HG02763 (cell line): ENCODE results near the gene CDC14A.

Experiments
- ATAC-seq: cut with Tn5 transposase; IDR thresholded peaks from one replicate; pipeline ENCODE4 v1.9.1; 2021; ENCODE audit warnings: mild to moderate bottlenecking, moderate library complexity; ENCODE audit not compliant: unreplicated experiment

Gene CDC14A

DNA sequence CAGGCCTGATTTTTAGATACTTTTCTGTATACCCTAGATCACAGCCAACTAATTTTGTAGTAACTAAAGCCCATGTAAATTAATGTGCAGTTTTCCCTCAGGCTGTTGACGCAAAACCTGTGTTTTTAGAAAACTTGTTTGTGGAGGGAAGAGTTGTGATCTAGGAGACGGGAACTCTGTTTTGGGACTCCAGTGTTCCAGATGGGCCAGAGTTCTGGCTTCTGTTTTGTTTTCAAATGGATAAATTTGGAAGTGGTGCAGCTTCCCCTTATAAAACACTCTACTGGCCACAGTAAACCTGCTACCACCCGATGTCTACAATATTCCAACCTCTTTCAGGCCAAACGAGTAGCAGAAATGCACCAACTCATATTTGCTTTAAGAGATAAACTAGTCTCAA lies 172.0 kb downstream of the CDC14A start:
- no peak for ATAC-seq

DNA sequence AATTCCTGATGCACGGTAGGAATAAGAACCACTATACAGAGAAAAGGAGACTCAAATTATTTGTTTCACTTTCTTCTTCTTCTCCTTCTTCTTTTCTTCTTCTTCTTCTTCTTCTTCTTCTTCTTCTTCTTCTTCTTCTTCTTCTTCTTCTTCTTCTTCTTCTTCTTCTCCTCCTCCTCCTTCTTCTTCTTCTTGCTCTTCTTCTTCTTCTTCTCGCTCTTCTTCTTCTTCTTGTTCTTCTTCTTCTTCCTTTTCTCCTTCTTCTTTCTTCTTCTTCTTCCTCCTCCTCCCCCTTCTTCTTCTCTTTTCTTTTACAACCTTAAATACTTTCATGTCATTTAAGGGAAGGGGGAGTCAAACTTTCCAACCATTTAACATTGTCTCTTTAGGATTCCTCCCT lies 174.6 kb downstream of the CDC14A start:
- ATAC-seq = no peak

DNA sequence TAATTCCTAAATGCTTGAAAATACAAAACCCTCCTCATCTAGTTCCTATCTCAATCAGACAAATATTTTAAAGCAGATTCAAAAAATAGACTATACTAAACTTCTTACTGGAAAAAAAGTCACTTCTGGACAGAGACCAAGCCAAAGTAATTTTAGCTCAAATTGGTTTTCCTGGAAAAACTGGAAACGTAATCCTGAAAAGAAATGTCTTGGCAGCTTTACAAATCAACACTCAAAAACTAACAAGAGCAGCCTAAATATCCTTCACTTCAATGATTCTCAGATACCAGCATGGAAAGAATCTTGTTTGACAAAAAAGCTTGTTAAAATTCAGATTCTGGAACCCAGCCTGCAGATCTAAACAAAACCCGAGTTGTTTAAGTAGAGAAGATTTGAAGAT lies 176.6 kb downstream of the CDC14A start:
- ATAC-seq = no peak

DNA sequence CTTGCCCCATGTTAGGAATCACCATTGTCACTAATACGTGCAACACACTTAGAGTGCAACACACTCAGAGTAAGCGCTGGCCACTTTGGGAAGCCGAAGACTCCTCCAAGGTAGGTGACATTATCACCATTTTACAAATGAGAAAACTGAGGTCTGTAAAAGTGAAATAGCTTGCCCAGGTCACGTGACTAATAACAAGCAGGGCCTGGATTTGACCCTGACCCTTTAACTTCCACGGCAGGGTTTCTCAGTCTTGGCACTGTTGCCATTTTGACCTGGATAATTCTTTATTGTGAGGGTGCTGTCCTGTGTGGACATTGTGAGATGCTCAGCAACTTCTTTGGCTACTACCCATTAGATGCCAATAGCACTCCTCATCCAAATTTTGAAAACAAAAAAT lies 177.8 kb downstream of the CDC14A start:
- no peak for ATAC-seq

DNA sequence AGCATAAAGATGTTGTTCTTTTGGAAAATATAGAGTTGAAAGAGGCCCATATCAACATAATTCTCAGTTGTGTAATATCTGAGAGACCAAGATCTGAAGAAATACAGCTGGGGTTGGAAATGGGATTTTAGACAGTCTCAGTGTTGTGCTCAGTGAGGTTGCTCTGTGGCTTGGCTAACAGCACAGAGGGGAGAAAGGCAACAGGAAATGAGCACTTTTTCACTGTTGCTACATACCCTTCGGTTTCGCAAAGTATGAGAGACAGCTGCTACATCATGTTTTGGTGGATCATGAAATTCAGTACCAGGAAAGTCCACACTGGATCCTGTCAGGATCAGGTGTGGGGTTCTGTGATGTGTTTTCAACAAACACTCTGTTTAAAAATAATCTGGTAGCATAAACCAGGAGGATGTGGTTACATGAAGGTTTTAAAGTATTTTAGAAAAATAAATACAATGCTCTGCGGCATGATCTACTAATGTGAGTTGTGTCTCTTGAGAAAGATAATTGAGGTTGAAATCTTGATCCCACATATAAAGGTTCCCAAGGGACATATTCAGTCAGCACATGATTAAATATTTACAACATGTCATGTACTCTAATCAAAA lies 178.7 kb downstream of the CDC14A start:
- ATAC-seq = peak; percentile 90

DNA sequence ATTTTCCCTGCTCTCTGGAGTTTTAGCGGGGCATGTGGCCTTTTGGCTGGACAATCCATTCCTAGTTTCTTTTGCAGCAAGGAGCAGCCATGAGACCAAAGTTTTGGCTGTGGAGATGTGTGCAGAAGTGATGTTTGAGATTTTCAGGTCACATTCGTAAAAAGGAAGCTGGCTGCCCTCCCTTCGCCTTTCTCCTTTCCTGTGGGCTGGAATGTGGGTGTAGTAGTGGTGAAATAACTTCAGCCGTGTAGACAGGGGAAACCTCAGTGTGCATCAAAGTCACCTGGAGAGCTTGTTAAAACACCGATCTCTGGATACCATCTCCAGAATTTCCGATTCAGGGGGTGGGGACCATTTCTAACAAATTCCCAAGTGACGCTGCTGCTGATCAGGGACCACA lies 180.3 kb downstream of the CDC14A start:
- no peak for ATAC-seq

DNA sequence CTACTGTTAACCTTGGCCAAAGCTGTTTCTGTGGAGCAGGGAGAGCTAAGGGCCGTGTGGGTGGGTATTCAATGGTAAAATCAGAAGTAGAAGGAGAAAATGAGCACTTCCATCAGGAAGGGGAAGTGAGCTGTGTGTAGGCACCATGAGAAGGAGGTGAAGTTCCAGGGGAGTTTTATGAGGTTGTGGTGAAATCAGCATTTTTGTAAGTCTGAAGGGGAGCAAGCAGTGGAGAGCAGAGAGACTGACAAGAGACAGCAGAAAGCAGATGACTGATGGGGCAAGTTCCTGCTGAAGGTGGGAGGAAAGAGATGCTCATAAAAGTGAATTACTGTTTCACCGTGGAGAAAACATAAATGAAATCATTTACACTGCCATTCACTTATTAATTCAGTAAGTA lies 183.0 kb downstream of the CDC14A start:
- no peak for ATAC-seq

DNA sequence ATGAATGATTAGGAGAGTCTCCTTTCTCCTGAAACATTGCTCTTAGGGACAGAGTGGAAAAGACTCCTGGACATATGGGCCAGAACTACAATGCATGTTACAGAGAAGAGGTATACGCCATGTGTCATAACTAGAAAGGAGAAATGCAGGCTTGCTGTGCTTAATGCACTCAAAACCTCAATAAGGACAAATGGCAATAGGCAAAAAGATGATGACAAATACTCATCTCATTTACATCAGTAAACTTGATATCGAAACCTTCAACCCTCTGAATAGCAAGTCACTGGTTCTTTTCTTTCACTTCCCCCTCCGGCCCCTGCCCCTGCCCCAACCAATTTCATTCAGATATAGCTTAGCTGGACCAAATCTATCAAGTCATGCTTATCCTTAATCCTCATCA lies 183.7 kb downstream of the CDC14A start:
- peak; percentile 83 for ATAC-seq

DNA sequence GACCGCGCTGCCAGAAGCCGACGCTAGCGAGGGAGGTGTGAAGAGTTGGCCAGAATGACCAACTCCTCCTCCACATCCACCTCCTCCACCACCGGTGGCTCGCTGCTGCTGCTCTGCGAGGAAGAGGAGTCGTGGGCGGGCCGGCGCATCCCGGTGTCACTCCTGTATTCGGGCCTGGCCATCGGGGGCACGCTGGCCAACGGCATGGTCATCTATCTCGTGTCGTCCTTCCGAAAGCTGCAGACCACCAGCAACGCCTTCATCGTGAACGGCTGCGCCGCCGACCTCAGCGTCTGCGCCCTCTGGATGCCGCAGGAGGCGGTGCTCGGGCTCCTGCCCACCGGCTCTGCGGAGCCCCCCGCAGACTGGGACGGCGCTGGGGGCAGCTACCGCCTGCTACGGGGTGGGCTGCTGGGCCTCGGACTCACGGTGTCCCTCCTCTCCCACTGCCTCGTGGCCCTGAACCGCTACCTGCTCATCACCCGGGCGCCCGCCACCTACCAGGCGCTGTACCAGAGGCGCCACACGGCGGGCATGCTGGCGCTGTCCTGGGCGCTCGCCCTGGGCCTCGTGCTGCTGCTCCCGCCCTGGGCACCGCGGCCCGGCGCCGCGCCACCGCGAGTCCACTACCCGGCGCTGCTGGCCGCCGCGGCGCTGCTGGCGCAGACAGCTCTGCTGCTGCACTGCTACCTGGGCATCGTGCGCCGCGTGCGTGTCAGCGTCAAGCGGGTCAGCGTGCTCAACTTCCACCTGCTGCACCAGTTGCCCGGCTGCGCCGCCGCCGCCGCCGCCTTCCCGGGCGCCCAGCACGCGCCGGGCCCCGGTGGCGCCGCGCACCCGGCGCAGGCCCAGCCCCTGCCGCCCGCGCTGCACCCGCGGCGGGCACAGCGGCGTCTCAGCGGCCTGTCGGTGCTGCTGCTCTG lies 186.9 kb downstream of the CDC14A start:
- ATAC-seq = no peak

DNA sequence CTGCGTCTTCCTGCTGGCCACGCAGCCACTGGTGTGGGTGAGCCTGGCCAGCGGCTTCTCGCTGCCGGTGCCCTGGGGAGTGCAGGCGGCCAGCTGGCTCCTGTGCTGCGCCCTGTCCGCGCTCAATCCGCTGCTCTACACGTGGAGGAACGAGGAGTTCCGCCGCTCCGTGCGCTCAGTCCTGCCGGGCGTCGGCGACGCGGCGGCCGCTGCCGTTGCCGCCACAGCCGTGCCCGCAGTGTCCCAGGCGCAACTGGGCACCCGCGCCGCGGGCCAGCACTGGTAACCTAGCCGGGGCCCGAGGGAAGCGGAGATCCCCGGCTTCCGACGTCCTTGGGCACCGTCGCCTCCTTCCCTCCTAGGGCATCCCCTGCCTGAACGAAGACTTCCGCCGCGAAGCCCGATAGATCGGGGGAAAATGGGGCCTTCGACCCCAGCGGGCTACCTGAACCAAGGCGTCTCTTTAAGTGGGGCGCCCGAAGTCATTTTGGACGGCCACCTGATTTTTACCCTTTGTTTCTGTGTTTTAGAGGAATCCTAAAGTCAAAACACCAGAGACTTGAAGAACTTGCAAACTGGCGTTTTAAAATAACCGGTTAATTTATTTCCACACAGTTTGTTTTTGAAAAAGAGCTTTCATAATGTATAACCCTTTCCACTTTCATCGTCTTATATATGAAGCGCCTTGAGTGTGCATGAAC lies 187.7 kb downstream of the CDC14A start:
- ATAC-seq = no peak

DNA sequence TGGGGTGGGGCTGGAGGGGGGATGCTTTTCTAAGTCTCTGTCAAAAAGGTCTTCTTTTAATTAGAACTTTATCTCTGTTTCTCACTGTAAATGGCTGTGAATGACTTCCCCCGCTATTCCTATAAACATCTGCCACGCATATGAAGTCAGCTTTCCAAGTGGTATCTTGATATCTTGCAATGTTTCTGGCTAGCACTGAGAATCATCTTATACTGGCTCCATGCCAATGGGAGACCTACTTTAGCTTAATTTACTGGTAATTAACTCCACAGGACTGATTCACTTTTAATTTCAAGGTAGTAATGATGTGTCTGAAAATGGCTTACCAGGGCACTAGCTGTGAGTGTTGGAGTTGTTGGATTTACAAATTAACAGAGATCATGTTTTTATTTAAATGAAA lies 190.0 kb downstream of the CDC14A start:
- ATAC-seq = no peak

DNA sequence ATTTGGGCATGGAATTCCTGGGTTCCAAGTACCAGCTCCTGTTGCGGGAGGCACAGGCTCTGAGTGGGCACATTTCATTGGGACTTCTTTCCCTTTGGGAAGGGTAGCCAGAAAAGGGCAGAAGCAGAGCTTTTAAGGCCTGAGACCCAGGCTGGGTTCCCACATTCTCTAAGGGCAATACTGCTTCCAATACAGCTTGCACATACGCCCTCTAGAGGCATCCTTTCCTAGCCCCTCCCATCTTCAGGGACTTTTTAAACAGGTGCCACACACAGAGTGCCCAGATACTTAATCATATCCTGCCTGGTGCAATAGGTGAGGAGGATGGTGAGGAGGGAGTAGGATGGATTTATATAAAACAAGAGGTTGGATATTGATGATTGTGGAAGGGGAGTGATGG lies 191.3 kb downstream of the CDC14A start:
- no peak for ATAC-seq

DNA sequence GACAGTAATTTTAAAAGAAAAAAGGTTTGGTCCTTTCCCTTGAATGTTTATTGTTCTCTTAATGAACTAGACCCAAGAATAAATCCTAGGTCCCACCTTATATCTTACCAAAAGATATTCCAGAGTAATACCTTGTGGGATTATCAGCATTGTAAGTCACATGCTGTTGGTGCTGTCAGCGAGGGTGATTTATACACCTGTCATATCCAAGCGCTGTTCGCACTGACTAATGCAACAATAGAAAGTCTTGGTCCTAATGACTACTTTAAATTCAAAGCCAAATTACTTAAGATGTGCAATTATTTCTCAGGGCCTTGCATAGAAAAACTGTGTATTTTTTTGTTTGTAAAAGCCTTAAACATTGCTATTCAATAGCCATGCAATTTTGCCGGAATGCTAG lies 192.5 kb downstream of the CDC14A start:
- ATAC-seq = no peak

DNA sequence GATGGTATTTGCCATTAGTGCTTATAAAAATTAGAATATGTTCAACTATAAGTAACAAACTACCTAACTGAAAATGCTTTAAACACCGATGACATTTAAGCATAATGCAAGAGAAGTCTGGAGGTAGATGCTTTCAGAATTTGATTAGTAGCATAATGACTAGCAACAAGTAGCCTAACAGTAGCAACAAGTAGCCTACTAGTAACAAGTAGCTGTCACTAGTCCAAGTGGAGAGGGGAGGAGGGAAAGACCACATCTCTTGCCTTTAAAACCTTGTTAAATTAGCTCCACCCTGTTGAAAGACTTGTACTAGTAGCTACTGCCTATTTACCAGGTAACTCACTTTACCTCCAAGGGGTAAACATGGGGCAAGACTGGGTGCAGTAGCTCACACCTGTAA lies 193.5 kb downstream of the CDC14A start:
- no peak for ATAC-seq

DNA sequence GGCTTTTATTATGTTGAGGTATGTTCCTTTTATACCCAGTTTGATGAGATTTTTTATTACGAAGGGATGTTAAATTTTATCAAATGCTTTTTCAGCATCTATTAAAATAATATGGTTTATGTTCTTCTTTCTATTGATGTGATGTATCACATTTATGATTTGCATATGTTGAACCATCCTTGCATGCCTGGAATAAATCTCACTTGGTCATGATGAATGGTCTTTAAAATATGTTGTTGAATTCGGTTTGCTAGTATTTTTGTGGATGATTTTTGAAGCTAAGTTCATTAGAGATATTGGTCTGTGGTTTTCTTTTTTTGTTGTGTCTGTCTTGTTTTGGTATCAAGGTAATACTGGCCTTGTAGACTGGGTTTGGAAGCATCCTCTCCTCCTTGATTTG lies 199.7 kb downstream of the CDC14A start:
- no peak for ATAC-seq

DNA sequence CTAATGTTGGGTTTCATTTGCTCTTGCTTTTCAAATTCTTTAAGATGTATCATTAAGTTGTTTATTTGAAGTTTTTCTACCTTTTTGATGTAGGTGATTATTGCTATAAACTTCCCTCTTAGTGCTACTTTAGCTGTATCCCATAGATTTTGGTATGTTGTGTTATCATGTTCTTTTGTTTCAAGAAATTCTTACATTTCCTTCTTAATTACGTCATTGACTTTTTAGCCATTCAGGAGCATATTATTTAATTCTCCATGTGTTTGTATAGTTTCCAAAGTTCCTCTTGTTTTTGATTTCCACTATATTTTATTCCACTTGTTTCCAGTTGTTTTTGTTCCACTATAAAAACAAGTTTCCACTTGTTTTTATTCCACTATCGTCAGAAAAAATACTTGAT lies 200.6 kb downstream of the CDC14A start:
- no peak for ATAC-seq

DNA sequence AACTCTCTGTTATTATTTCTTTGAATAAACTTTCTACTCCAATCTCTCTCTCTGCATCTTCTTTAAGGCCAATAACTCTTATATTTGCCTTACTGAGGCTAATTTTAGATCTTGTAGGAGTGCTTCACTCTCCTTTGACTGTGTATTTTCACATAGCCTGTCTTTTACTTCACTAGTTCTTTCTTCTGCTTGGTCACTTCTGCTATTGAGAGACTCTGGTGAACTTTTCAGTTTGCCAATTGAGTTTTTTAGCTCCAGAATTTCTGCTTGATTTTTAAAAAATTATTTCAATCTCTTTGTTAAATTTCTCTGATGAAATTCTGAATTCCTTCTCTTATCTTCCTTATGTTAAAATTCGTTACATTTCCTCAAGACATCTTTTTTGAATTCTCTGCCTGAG lies 203.9 kb downstream of the CDC14A start:
- no peak for ATAC-seq

DNA sequence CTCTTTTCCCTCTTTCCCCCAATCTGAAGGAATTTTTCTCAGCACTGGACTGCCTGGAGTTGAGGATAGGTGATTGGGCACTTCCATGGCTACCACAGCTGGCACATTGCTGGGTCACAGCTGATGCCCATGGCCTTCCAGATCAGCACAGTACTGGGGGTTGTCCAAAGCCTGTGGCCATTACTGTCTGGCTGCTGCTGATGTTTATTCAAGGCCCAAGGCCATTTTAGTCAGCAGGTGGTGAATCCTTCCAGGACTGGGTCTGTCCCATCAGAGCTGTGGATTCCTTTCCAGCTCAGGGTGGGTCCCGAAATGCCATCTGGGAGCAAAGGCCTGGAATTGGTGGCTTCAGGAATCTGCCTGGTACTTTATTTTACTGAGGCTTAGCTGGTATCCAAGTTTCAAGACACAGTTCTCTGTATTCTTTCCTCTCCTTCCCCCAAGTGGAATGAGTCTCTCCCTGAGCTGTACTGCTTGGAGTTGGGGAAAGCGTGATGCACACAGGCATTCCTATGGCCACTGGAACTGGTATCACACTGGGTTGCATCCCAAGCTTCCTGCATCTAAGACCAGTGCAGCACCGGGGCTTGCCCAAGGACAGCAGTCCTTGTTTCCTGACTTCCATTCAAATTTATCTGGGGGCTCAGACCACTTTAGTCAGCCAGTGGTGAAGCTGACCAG lies 204.8 kb downstream of the CDC14A start:
- no peak for ATAC-seq

DNA sequence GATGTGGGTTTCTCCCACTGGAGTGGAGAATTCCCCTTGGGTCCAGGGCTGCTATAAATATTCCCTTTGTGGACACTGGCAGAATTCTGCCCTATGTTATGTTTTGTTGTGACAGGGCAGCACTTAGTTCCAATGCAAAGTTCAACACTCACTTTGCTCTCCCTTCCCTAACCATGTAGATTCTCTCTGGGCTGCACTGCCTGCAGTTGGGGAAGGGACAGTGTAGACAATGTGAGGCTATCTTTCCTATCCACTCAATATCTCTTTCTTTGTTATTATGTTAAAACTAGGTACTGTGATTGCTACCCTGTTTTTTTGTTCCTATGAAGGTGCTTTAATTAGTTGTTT lies 205.3 kb downstream of the CDC14A start:
- no peak for ATAC-seq

DNA sequence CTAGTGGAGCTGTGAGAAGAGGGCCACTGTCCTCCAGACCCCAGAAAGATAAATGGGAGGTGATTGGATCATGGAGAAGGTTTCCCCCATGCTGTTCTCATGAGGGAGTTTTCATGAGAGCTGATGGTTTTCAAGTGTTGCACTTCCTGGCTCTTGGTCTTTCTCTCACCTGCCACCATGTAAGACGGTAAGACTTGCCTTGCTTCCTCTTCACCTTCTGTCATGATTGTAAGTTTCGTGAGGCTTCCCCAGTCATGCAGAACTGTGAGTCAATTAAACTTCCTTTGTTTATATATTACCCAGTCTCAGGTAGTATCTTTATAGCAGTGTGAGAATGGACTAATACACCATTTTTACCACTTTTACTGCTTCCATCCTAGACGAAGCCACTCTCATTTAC lies 213.2 kb downstream of the CDC14A start:
- ATAC-seq = no peak

DNA sequence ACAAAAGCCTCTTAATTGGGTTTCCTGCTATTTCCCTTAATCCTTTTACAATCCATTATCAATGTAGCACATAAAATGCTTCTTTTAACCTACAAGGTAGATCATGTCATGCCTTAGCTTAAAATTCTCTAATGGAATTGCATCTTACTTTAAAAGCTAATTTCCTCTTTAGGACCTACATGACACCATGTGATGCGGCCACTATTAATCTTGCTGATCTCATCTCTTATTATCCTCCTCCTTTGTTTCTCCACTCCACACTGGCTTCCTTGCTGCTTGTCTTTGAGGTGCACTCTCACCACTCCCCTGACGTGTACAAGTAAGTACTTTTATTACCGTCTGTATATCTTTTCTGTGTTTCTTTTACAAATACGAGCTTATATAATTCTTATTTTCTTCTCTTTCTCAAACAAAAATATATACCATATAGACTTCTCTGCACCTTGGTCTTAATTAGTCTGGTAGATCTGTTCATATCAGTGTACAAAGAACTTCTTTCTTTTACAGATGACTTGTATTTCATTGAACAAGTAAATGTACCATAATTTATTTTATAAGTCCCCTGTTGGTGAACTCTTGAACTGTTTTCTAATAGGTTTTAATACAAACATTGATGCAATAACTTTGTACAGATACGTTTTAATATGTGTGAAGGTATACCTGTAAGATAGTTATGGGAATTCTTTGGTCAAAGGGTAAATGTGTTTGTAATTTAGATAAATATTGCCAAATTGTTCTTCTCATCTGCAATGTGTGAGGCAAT lies 213.8 kb downstream of the CDC14A start:
- no peak for ATAC-seq
